GM20000 (cell line): ENCODE results near the gene SELENOW.
"Not testable (repeated sequence)": the region's sequence is repeated elsewhere in the genome, so short reads cannot be mapped to it uniquely, and the experiment has no call there.

ENCODE experiments used
- DNase-seq: peaks from one replicate; pipeline ENCODE4 v3.0.0; 2012; ENCODE audit warnings: low spot score
- TF ChIP-seq, protein P1 (sequence below): IDR thresholded peaks from 2 replicates; pipeline ENCODE4 v1.5.1; 2012; ENCODE audit warnings: mild to moderate bottlenecking, control low read depth; ENCODE audit errors: extremely low read depth, missing control alignments

Gene SELENOW

DNA sequence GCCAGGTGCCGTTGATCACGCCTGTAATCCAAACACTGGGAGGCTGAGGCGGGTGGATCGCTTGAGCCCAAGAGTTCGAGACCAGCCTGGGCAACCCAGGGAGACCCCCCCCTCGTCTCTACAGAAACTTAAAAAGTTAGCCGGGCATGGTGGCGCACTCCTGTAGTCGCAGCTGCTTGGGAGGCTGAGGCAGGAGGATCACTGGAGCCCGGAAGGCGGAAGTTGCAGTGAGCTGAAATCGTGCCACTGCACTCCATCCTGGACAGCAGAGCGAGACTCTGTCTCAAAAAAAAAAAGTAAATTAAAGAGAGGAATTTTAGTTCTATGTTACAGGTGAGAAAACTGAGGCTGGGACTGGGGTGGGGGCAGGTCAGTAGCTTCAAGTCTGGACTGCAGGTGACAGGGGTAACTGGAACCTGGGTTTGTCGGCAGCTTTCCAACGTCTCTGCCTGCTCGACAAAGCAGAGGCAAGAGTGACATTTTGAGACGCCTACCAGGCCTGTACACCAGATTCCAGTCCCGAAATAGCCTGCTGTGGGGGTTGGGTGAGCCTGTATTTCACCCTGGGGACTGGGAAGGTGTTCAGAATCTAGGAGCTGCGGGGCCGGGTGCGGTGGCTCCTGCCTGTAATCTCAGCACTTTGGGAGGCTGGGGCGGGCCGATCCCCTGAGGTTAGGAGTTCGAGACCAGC, 1.2 kb downstream of the SELENOW start:
- no peak for DNase-seq
- TF ChIP-seq, protein P1, sequence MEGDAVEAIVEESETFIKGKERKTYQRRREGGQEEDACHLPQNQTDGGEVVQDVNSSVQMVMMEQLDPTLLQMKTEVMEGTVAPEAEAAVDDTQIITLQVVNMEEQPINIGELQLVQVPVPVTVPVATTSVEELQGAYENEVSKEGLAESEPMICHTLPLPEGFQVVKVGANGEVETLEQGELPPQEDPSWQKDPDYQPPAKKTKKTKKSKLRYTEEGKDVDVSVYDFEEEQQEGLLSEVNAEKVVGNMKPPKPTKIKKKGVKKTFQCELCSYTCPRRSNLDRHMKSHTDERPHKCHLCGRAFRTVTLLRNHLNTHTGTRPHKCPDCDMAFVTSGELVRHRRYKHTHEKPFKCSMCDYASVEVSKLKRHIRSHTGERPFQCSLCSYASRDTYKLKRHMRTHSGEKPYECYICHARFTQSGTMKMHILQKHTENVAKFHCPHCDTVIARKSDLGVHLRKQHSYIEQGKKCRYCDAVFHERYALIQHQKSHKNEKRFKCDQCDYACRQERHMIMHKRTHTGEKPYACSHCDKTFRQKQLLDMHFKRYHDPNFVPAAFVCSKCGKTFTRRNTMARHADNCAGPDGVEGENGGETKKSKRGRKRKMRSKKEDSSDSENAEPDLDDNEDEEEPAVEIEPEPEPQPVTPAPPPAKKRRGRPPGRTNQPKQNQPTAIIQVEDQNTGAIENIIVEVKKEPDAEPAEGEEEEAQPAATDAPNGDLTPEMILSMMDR = no peak

DNA sequence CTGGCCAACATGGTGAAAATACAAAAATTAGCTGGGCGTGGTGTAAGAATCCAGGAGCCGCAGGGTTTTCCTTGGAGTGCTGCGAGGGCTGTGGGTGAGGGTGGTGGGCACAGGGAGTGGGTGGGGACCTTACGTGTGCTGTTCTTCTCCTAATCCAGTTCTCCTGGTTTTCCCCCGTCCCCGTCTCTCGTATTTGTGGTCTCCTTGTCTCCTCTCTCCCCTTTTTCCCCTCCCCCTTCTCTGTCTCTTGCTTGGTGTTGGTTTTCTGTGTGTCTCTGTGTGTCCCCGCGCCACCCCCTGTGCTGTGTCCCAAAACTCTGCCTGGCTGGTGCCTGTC, 1.7 kb downstream of the SELENOW start:
- TF ChIP-seq, protein P1 = no peak
- DNase-seq = no peak

DNA sequence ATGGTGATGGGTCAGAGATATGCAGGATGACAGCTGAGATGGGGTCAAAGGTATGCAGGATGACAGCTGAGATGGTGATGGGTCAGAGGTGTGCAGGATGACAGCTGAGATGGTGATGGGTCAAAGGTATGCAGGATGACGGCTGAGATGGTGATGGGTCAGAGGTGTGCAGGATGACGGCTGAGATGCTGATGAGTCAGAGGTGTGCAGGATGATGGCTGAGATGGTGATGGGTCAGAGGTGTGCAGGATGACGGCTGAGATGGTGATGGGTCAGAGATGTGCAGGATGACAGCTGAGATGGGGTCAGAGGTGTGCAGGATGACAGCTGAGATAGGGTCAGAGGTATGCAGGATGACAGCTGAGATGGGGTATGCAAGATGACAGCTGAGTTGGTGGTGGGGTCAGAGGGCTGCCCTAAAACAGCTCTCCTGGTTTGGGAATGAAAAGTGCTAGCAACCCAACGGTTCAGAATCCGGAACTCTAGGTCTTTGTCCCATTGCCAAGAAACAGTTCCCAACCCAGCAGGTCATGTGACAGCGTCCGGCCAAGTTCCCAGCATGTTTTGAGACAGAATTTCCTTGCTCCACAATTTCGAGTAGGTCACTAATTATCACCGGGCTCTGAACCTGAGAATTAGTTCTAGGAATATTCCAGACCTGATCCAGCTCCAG, 3.2 kb downstream of the SELENOW start:
- no peak for DNase-seq
- TF ChIP-seq, protein P1 = no peak

DNA sequence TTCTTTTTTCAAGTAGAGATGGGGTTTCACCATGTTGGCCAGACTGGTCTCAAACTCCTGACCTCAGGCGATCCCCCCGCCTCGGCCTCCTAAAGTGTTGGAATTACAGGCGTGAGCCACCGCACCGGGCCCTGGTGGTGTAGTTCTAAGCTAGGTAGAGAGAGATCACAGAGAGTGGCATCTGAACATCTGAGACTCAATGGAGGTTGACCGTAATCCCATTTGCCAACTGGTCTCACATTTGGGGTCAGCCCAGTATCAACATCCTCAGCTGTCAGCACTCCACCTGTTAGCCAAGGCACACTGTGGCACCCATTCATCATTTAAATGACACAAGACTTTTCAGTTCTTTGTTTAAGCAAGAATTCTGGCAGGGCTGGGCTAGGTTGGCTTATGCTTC, 8.1 kb downstream of the SELENOW start:
- DNase-seq = no peak

DNA sequence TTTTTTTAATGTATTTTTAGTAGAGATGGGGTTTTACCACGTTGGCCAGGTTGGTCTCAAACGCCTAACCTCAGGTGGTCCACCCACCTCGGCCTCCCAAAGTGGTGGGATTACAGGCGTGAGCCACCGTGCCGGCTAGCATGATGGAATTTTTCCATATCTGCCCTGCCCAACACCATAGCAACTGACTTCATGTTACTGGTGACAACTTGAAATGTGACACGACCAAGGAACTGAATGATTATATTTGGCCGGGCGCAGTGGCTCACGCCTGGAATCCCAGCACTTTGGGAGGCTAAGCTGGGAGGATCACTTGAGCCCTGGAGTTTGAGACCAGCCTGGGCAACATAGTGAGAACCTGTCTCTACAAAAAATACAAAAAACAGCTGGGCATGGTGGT, 8.8 kb downstream of the SELENOW start:
- DNase-seq = not testable (repeated sequence)

More for the DNA sequence above, 8.1 kb downstream of the SELENOW start:
- TF ChIP-seq, protein P1 = no peak

DNA sequence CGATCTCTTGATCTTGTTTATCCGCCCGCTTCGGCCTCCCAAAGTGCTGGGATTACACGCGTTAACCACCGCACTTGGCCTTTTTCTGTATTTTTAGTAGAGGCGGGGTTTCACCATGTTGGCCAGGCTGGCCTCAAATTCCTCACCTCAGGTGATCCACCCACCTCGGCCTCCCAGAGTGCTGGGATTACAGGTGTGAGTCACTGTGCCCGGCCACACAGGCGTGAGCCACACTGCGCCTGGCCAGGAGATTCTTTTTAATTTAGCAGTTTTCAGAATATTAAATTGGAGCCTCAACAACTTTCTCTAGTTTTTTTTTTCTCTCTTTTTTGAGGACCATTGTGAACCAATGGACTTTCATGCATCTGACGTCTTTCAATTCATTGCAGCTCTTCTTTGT, 11.3 kb downstream of the SELENOW start:
- not testable (repeated sequence) for DNase-seq

DNA sequence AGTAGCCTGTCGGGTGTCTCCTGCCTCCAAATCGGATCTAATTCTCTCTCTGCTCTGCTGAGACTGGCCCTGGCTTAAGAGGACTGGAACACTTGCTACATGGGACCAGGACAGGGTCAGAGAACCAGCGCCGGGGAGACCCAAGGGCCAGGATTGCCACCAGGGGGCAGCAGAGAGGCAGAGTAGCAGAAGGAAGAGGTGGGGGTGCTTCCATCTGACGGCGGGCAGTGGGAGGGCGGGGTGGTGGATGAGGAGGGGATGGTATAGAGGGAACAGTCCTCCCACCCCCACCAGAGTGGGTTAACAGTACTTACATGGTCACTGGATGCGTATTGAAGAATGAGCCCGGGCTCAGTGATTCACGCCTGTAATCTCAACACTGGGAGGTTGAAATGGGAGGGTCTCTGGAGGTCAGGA, 11.9 kb downstream of the SELENOW start:
- DNase-seq = peak; percentile 81
- TF ChIP-seq, protein P1 = peak; percentile 85

DNA sequence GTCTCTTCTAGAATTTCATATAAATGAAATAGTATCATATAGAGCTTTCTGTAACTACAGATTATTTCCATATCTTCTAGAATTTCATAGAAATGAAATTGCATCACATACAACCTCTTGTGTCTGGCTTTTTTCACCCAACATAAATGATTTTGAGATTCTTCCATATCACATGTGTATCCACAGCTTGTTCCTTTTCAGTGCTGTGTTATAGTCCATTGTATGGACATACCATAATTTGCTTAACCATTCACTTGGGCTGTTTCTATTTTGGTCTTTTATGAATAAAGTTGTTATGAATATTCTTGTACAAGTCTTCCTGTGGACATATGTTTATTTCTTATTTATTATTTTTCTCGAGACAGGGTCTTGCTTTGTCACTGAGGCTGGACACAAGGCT, 14.1 kb downstream of the SELENOW start:
- no peak for DNase-seq
- TF ChIP-seq, protein P1 = no peak
